ENCODE measurements around the gene POLD2.

Gene POLD2

DNA sequence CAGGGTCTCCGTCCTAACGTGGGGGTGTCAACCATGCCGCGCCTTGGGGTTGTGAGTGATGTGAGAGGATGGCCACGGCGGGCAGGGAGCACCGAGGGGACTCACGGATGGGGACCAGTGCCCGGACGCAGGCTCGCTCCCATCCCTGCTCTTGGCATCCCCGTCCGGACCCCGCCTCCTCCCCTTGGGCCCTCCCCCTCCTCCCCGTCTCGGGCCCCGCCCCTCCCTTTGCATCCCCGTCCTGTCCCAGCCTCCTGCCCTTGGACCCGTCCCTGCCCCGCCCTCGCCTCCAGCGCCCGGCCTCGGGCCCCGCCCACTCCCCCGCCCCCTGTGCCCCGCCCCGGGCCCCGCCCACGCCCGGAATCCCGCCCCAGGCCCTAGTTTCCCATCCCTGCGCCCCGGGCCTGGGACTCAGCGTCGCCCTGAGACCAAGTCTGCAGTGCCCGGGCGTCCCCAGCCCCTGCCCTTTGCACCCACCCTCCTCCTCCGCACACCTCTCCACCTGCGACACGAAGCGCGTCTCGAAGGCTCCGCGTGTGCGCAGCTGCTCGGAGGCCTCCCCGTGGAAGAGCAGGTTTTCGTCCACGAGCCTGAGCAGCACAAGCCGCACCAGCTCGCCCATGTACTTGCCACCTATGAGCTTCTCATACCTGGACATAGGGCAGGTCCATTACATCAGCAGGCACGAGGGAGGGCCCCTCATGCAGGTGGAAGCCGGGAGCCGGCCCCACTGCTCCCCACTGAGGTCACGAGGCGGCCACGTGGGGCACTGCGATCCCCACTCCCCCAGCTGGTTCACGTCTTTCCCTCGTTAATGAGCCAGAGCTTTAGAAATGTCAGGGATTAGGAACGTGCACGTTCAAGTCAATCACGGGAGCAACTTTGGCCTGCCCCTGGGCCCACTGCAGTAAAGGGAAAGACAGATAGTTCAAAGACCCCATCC, 22.9 kb upstream of the POLD2 start:
- no peaks in the 10 kb centered on the region for H4K20me1 ChIP-seq (ENCODE audit: low read depth, low read length)
- H3K9me3 ChIP-seq (ENCODE audit: insufficient read depth, low read length): no peaks in the 10 kb centered on the region
- no peak overlapping the region for H3K27ac ChIP-seq (ENCODE audit: low read depth, low read length)
- H2AFZ ChIP-seq (ENCODE audit: low read depth, low read length, severe bottlenecking): no peak overlapping the region
- H3K27me3 ChIP-seq (ENCODE audit: low read length): no peaks in the 10 kb centered on the region
- H3K79me2 ChIP-seq (ENCODE audit: insufficient read depth, low read length): no peaks in the 10 kb centered on the region
- H3K9ac ChIP-seq (ENCODE audit: low read length): no peak overlapping the region
- no peaks in the 10 kb centered on the region for H3K36me3 ChIP-seq (ENCODE audit: low read length)
- TF ChIP-seq, protein P1, sequence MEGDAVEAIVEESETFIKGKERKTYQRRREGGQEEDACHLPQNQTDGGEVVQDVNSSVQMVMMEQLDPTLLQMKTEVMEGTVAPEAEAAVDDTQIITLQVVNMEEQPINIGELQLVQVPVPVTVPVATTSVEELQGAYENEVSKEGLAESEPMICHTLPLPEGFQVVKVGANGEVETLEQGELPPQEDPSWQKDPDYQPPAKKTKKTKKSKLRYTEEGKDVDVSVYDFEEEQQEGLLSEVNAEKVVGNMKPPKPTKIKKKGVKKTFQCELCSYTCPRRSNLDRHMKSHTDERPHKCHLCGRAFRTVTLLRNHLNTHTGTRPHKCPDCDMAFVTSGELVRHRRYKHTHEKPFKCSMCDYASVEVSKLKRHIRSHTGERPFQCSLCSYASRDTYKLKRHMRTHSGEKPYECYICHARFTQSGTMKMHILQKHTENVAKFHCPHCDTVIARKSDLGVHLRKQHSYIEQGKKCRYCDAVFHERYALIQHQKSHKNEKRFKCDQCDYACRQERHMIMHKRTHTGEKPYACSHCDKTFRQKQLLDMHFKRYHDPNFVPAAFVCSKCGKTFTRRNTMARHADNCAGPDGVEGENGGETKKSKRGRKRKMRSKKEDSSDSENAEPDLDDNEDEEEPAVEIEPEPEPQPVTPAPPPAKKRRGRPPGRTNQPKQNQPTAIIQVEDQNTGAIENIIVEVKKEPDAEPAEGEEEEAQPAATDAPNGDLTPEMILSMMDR (IDR thresholded peaks at IDR 0.05; ENCODE audit: insufficient read depth, low read length, poor library complexity, severe bottlenecking): no peak
- TF ChIP-seq EZH2phosphoT487 (conservative IDR thresholded peaks at IDR 0.05; ENCODE audit: low read length): no peak
- no peaks in the 10 kb centered on the region for H3K9me2 ChIP-seq (replicated peaks; ENCODE audit: insufficient read depth, low read length)
- H3K4me3 ChIP-seq (ENCODE audit: insufficient read depth, low read length, poor library complexity, severe bottlenecking): no peak overlapping the region
- H3K4me2 ChIP-seq (ENCODE audit: low read depth, low read length, poor library complexity, severe bottlenecking): no peak overlapping the region
- H3F3A ChIP-seq (ENCODE audit: insufficient read depth): no peaks in the 10 kb centered on the region

DNA sequence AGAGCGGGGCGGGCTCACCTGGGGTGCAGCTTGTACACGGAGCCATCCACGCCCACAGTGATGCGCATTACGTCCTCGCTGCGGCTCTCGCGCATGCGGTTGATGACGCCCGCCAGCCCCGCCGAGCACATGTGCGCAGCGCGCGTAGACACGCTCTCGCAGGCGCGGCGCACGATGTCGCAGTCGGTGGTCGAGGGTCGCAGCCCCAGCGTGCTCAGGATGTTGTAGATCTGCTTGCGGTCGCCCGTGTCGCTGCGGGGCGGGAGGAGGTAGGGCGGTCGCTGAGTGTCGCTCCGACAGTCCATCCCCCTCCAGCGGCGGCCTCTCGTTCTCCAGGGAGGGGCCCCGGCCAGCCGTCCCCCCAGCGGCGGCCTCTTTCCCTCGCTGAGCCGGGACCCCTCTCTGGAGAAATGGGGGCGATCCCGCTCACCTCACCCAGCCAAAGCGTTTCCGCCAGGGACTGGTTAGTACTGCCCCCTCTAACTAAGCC, 22.2 kb upstream of the POLD2 start:
- no peak overlapping the region for H3K4me2 ChIP-seq (ENCODE audit: low read depth, low read length, poor library complexity, severe bottlenecking)
- no peak overlapping the region for H2AFZ ChIP-seq (ENCODE audit: low read depth, low read length, severe bottlenecking)
- no peak overlapping the region for H3K9ac ChIP-seq (ENCODE audit: low read length)

DNA sequence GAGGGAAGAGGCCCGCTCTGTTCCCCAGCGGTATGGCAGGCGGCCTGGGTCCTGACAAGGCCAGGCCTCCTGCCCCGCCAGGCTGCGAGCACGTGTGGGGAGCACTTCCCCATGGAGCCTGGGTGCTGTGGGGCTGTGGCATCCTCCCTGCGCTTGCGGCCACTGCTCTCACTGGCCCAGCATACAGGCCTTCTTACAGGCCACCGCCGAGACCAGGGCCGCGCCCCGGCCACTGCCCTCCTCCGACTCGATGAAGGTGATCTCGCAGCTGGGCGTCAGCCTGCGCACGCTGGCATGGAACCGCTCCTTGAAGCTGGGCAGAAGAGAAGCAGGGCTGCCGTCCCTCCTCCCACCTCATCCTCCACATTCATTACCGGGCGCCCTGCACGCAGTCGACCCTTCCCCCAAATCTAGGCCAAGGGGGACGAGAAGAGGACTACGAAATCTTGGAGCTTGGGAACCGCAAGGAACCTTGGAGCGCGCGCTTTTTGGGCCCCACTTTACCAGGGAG, 21.7 kb upstream of the POLD2 start:
- H3K27me3 ChIP-seq (ENCODE audit: low read length): no peaks in the 10 kb centered on the region
- H3K27ac ChIP-seq (ENCODE audit: low read depth, low read length): no peak overlapping the region
- H3K4me2 ChIP-seq (ENCODE audit: low read depth, low read length, poor library complexity, severe bottlenecking): no peak overlapping the region
- H3K9me3 ChIP-seq (ENCODE audit: insufficient read depth, low read length): no peaks in the 10 kb centered on the region
- H3K9ac ChIP-seq (ENCODE audit: low read length): no peak overlapping the region
- no peak for TF ChIP-seq EZH2phosphoT487 (conservative IDR thresholded peaks at IDR 0.05; ENCODE audit: low read length)
- TF ChIP-seq, protein P1 (IDR thresholded peaks at IDR 0.05; ENCODE audit: insufficient read depth, low read length, poor library complexity, severe bottlenecking): no peak
- H4K20me1 ChIP-seq (ENCODE audit: low read depth, low read length): no peaks in the 10 kb centered on the region
- H2AFZ ChIP-seq (ENCODE audit: low read depth, low read length, severe bottlenecking): no peak overlapping the region
- no peaks in the 10 kb centered on the region for H3K36me3 ChIP-seq (ENCODE audit: low read length)
- H3K79me2 ChIP-seq (ENCODE audit: insufficient read depth, low read length): no peaks in the 10 kb centered on the region
- H3K9me2 ChIP-seq (replicated peaks; ENCODE audit: insufficient read depth, low read length): no peaks in the 10 kb centered on the region
- no peak overlapping the region for H3K4me3 ChIP-seq (ENCODE audit: insufficient read depth, low read length, poor library complexity, severe bottlenecking)
- H3F3A ChIP-seq (ENCODE audit: insufficient read depth): no peaks in the 10 kb centered on the region

More for the DNA sequence above, 22.2 kb upstream of the POLD2 start:
- Histone ChIP-seq H3K27me3 (ENCODE audit: low read length) (no peaks in the 10 kb centered on the region), H3F3A (ENCODE audit: insufficient read depth) (no peaks in the 10 kb centered on the region), H3K9me2 (replicated peaks; ENCODE audit: insufficient read depth, low read length) (no peaks in the 10 kb centered on the region), H4K20me1 (ENCODE audit: low read depth, low read length) (no peaks in the 10 kb centered on the region), H3K36me3 (ENCODE audit: low read length) (no peaks in the 10 kb centered on the region), H3K79me2 (ENCODE audit: insufficient read depth, low read length) (no peaks in the 10 kb centered on the region), H3K9me3 (ENCODE audit: insufficient read depth, low read length) (no peaks in the 10 kb centered on the region), H3K27ac (ENCODE audit: low read depth, low read length) (no peak overlapping the region), H3K4me3 (ENCODE audit: insufficient read depth, low read length, poor library complexity, severe bottlenecking) (no peak overlapping the region)
- TF ChIP-seq, protein P1 (IDR thresholded peaks at IDR 0.05; ENCODE audit: insufficient read depth, low read length, poor library complexity, severe bottlenecking): no peak
- no peak for TF ChIP-seq EZH2phosphoT487 (conservative IDR thresholded peaks at IDR 0.05; ENCODE audit: low read length)

Measured in SU-DHL-6 (cell line).